ENCODE measurements around the gene PROK2.

PROK2 gene

DNA sequence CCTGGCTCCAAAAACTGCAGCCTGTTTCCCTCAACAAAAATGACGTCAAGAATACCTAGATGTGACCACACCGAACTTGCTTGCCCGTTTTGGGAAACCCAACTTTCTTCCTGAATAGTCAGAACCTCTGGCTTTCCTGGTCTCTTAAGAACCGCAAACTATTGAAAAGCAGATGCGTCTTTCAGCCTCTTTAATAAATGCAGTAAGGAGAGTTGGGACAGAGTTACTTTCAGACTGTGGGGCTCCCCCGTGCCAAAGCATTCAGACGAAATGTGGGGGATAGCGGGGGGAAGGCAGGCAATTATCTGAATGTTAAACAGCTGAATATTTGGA, 1.2 kb upstream of the PROK2 start:
- no peak for DNase-seq

GRCh38 chr3:71785532-71786216, 726 bp upstream of the PROK2 start:
- DNase-seq: no peak

- no peak for DNase-seq
Measured at GRCh38 chr3:71784201-71784913, 591 bp downstream of the PROK2 start.

GRCh38 chr3:71783152-71783551, 1.8 kb downstream of the PROK2 start:
- no peak for DNase-seq

- DNase-seq: no peak
Measured at GRCh38 chr3:71780430-71780829, 4.5 kb downstream of the PROK2 start.

- no peak for DNase-seq
Measured at GRCh38 chr3:71779674-71780377, 5.1 kb downstream of the PROK2 start.

- no peak for DNase-seq
Measured at GRCh38 chr3:71778353-71778752, 6.6 kb downstream of the PROK2 start.

GRCh38 chr3:71776538-71776937, 8.4 kb downstream of the PROK2 start:
- DNase-seq: no peak

- DNase-seq: no peak
Measured at GRCh38 chr3:71771884-71772283, 13.1 kb downstream of the PROK2 start.

DNA sequence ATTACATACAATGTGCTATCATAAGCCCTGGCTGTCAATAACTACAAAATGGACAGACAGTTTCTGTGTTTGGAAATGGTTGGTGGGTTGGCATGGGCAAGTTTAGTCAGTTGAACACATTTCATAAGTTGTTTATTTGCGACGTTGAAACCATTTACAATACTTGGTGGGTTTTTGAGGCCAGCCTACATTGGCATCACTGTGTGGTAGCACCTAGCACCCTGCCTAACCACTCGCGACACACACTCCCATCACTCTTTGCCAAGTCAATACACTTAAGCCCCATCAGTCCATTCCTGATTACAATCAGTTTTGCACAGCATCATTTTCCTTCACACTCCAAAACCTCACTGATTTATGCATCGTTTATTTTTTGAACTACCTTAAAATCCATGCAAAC, 13.8 kb downstream of the PROK2 start:
- DNase-seq: no peak

GRCh38 chr3:71763426-71763825, 21.5 kb downstream of the PROK2 start:
- peak; percentile 58 for DNase-seq

DNA sequence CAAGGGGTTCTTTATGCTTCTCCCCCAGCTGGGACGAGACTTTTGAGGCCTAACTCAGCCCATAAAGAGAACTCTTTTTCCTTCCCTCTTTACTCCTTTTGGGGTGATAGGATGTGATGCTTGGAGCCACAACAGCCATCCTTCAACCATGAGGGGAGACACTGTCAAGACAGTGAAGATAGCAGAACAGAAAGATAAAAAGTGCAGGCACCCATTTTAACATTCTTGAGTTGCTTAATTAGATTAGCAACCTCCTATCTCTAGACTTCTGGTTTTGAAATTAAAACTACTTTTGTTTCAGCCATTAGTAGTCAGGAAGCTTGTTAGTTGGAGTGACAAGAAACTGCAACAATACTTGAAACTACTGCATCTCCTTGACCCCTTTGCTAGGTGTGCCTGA, 24.8 kb downstream of the PROK2 start:
- no peak for DNase-seq

- DNase-seq: no peak
Measured at GRCh38 chr3:71759401-71759800, 25.5 kb downstream of the PROK2 start.

GRCh38 chr3:71758091-71758490, 26.9 kb downstream of the PROK2 start:
- no peak for DNase-seq

- DNase-seq: no peak
Measured at GRCh38 chr3:71754610-71755253, 30.2 kb downstream of the PROK2 start.

DNA sequence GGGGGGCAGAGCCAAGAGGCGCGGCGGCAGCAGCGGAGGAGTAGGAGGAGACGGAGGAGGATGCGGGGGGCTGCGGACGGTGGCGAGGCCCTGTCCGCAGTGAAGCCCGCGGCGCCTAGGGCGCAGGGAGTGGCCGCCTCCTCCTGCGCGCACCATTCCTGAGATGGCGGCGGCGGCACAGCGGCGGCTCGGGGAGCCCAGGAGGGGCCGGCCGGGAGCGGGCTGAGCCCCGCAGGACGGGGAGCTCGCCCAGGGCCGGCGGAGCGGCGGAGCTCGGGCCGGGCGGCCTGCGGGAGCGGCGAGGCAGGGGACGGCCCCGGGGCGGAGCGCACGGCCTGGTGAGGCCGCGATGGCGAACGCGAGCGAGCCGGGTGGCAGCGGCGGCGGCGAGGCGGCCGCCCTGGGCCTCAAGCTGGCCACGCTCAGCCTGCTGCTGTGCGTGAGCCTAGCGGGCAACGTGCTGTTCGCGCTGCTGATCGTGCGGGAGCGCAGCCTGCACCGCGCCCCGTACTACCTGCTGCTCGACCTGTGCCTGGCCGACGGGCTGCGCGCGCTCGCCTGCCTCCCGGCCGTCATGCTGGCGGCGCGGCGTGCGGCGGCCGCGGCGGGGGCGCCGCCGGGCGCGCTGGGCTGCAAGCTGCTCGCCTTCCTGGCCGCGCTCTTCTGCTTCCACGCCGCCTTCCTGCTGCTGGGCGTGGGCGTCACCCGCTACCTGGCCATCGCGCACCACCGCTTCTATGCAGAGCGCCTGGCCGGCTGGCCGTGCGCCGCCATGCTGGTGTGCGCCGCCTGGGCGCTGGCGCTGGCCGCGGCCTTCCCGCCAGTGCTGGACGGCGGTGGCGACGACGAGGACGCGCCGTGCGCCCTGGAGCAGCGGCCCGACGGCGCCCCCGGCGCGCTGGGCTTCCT, 31.0 kb downstream of the PROK2 start, which contains the start of gene GPR27:
GPR27 (plus strand) TSS at position 155 of the 909 bp plus-strand sequence; CDS start at position 350, 195 bp downstream.
- peak; percentile 6 for DNase-seq

DNA sequence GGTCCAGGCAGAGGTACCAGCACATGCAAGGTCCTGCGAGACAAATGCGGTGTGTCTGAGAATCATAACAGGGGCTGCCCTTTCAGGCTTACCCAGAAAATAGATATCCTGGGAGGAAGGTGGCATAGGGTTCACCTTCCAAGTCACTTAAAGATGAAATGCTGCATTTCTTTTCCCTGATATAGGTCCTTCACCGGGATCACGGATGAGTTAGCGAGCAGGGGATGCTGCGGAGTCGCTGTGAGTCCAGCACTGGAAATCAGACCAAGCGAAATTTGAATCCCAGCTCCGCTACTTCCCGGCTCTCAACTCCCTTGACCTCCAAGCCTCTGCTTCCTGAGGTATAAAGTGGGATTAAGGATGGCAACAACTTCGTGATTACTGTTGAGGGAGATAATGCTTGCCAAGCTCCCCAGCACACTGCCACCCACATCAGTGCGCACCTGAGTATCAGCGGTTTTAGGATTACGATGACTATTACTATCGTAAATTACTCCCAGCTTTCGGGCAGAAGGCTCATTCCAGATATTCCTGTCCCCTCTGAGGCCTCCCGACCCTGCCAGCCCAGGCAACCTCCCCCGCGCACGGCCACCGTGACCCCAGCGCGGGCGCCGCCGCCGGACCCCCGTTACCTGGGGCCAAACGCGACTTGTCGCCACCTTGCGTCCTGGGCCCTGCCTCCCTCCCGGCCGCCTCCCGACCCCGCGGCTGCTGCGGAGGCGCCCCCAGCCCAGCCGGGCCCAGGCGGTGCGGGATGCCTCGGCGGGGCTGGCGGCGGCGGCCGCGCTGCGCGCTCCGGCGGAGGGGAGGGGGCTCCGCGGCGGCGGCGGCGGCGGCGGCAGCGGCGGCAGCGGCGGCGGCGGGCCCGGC, 31.9 kb downstream of the PROK2 start:
- DNase-seq: no peak

DNA sequence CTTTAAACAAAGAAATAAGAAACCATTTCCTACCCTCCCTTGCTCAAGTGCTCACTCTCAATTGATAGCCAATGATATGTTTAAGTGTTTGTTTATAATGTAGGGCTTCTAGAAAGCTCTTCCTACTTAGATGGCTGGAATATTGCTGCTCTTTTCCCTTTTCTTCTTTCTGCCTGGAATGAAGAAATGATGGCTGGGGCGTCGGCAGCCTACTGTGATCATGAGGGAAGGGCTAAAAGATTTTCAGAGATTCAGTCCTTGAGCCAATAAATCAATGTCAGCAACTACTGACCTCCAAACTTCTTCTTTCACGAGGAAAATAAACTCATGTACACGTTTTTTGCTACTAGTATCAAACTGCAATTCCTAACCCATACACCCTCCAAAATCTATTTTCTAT, 33.3 kb downstream of the PROK2 start:
- DNase-seq: no peak

DNA sequence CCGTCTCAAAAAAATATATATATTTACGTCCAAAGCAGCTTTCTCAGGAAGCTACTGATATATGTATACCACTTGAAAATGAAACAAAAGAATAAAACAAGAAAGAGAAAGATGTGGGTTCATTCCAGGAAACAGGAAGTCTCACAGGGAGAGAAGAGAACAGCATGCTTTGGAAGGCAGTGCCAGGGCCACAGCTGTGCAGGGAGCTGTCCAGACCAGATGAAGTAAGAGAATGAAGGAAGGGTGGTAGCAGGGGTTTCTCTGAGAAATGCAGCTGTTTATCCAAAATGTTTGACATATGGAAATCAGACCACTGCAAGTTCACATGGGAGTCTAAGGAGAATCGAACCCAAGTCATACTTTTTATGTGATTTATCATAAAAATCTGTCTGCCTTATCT, 40.2 kb downstream of the PROK2 start:
- no peak for DNase-seq

GRCh38 chr3:71742621-71743020, 42.3 kb downstream of the PROK2 start:
- no peak for DNase-seq

- DNase-seq: no peak
Measured at GRCh38 chr3:71734881-71735280, 50.1 kb downstream of the PROK2 start.
